D721Med (cell line): Measurements from ENCODE around the gene PAX2.

ENCODE experiments used
- DNase-seq: peaks from one replicate; pipeline ENCODE4 v3.0.0; 2011; ENCODE audit warnings: low spot score; ENCODE audit not compliant: insufficient read length
- FAIRE-seq: peaks from 2 replicates; lab custom pipeline; 2011; peaks lifted over from hg19 to GRCh38; lab: Jason Lieb, UNC
- CTCF ChIP-seq: IDR thresholded peaks from 2 replicates; pipeline ENCODE4 v1.5.1; 2012; ENCODE audit warnings: mild to moderate bottlenecking, control low read depth; ENCODE audit not compliant: insufficient read depth; ENCODE audit errors: missing control alignments

The PAX2 gene

GRCh38 chr10:100740476-100741377, 4.7 kb upstream of the PAX2 start:
- DNase-seq (no peak), FAIRE-seq (no peak)
- no peak for TF ChIP-seq CTCF

- FAIRE-seq (no peak), DNase-seq (no peak)
- no peak for TF ChIP-seq CTCF
Observed at GRCh38 chr10:100741378-100742075, 3.9 kb upstream of the PAX2 start.

GRCh38 chr10:100742076-100742771, 3.2 kb upstream of the PAX2 start:
- DNase-seq (no peak), FAIRE-seq (no peak)
- no peak for TF ChIP-seq CTCF

GRCh38 chr10:100742936-100743335, 2.4 kb upstream of the PAX2 start:
- FAIRE-seq (no peak), DNase-seq (no peak)
- TF ChIP-seq CTCF = no peak

- FAIRE-seq = no peak
- peak; percentile 83 for TF ChIP-seq CTCF
- DNase-seq = no peak
Observed at GRCh38 chr10:100743626-100744135, 1.7 kb upstream of the PAX2 start.

- no peak for DNase-seq
- no peak for FAIRE-seq
- TF ChIP-seq CTCF = no peak
Observed at GRCh38 chr10:100744136-100744986, 1.0 kb upstream of the PAX2 start.
